Activated T-helper 1 cell treated with Interleukin-2 at 50 U/mL for 16 hours (primary cell): ENCODE results near the gene DMXL1.
"Not testable (repeated sequence)": the region's sequence is repeated elsewhere in the genome, so short reads cannot be mapped to it uniquely, and the experiment has no call there.

Experiments
- DNase-seq: peaks from one replicate; pipeline ENCODE4 v3.0.0-alpha.2; 2020; ENCODE audit warnings: low read depth

DMXL1 gene

DNA sequence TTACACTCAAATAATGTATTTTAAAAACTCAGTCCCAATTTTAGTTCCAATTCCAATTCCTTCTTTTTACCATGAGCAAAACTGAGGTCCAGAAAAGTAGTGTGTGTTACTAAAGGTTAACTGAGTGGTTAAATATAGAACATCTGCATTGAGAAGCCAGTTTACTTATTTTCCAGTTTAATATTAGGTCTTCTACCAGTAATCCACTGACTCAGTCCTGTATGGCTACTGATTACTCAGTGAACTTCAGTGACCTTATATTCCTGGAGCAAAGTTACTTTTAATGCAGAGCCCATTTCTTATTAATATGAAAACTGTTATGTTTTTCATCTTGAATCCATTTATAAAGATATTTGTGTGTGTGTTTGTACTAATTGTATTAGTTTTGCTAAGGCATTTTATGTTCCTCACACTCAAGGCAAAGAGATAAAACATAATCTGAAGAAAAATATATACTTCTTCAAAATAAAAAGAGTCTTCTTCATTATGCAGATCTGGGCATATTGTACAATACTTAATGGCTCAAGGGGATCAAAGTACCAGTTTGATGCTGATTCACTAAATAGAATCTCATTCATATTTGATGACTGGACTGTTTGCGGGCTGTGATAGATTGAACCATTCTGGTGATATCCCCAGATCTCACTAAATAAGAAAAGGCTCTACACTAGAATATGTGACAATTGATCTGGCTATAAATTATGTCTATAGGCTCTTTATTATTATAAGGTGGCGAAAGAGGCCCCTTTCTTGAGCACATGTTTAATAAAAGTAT is 60.8 kb downstream of the DMXL1 start:
- no peak for DNase-seq

DNA sequence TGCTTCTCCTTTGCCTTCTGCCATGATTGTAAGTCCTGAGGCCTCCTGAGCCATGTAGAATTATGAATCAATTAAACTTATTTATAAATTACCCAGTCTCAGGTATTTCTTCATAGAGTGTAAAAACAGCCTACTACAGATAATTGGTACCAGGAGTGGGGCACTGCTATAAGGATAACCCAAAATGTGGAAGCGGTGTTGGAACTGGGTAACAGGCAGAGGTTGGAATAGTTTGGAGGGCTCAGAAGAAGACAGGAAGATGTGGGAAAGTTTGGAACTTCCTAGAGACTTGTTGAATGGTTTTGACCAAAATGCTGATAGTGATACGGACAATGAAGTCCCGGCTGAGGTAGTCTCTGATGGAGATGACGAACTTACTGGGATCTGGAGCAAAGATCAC is 64.9 kb downstream of the DMXL1 start:
- not testable (repeated sequence) for DNase-seq

DNA sequence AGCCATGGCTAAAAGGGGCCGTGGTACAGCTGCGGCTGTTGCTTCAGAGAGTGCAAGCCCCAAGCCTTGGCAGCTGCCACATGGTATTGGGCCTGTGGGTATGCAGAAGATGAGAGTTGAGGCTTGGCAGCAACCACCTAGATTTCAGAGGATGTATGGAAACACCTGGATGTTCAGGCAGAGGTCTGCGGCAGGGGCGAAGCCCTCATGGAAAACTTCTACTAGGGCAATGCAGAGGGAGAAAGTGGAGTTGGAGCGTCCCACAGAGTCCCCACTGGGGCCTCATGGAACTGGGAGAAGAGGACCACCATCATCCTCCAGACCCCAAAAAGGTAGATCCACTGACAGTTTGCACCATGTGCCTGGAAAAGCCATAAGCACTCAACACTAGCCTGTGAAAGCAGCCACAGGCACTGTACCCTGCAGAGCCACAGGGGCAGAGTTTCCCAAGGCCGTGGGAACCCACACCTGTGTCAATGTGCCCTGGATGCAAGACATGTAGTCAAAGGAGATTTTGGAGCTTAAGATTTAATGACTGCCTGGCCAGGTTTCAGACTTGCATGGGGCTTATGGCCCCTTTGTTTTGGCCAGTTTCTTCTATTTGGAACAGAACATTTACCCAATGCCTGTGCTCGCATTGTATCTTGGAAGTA is 65.9 kb downstream of the DMXL1 start:
- DNase-seq = no peak

DNA sequence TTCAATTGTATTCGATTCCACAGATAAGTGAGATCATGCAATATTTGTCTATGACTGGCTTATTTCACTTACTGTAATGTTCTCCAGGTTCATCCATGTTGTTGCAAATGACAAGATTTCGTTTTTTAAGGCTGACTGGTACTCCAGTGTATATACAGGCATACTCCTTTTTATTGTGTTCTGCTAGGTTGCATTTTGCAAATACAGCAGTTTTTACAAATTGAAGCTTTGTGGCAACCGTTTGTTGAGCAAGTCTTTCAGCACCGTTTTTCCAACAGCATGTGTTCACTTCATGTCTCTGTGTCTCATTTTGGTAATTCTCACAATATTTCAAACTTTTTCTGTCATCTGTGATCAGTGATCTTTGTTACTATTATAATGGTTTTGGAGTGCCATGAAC is 82.7 kb downstream of the DMXL1 start:
- no peak for DNase-seq

DNA sequence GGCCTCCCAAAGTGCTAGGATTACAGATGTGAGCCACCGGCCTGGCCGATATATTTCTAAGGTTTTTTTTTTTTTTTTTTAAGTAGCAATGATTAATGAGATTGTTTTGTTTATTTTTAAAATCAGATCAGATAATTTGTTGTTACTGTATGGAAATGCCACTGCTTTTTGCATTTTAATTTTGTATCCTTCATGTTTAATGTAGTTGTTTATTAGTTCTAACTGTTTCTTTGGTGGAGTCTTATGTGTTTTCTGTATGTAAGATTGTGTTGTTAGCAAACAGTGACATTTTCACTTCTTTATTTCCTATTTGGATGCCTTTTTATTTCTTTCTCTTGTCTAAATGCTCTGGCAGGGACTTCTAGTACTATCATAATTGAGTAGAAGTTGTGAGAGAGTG is 87.3 kb downstream of the DMXL1 start:
- no peak for DNase-seq

DNA sequence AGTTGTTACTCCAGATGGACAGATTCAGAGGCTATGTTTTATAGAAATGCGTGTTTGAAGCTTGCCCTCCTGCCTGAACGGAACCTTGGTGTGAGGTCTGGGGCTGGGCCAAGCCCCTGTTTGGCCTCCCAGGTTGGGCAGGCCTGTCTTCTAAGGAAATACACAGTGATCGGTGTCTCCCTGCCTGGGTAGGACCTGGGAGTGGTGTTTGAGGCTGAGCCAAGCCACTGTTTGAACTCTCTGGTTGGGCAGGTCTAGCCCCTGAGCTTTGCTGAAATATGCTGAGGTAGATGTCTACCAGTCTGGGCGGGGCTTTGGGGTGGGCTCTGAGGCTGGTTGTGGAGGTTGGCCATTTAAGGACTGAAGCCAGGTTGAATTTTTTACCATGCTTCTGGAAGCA is 90.5 kb downstream of the DMXL1 start:
- no peak for DNase-seq

DNA sequence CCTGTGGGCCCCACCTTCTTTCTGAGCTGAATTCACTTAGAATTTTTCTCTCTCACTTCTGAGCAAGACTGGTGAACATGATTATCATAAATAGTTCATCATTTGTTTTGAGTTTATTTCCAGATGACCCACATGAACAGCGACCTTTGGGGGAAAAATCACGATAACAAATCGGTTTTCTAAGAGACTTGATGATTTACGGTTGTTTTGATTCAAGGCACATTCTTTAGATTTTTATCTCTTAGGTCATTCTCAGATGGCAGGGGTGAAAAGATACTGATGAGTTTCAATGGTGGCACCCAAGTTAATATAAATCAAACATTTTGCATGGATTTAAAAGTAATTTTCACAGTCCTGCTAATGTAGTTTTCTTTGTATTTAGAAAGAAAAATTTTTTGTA is 95.1 kb downstream of the DMXL1 start:
- DNase-seq = no peak

DNA sequence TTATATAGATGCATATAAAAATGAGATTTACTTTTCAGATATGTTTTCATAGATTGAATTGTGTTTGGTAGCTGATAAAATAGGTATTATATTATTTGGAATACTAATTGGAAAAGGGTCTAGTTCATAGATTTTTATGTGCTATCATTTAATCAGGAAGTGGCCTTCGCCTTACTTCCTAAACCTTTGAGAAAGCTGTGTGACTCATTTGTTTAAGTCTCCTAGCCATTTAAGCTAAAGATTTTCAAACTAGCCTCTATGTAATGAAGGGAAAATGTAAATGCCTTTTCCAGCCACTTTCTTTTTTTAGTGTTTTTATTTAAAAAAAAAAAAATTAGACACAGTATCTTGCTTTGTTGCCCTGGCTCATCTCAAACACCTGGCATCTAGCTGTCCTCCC is 97.5 kb downstream of the DMXL1 start:
- DNase-seq = no peak

DNA sequence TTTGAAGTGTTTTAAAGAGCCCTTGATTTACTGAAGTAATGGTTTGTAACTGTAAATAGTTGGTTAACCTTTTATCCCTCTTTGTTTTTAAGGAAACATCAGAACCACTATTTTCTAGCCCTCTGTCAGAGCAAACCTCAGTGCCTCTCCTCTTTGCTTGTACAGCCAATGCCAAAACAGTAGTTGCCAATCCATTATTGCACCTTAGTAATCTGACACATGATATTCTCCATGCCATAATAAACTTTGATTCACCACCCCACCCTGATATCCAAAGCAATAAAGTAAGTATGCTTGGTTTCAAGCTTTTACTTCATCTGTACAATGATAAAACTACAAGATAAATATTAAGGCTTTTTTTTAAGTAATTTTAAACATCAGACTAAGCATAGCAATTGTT is 100.8 kb downstream of the DMXL1 start:
- no peak for DNase-seq

DNA sequence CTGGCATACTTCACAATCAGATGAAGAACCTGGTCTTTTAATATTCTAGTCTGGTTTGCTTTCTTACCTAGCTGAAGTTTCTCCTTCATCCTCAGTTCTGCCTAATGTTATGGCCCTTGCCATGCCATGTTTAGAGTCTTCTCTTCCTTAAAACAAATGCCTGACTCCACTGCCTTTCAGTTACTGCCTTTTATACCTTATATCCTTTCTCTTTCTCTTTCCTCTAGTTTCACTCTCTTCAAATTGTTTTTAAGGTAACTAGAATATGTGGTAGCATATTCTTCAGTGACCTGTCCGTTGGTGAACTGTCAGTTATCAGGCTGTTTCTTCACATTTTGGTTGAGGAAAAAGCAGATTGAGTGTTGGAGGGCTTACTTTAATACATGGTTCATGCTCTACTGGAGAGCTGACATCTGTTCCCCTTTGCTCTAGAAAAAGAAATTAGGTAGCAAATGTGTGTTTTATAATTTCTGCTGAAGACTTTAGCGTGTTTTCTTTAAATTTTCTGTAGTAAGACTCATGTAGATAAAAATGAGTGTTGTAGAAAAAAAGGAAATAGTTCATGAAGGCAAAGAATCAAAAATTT is 103.8 kb downstream of the DMXL1 start:
- DNase-seq = no peak

DNA sequence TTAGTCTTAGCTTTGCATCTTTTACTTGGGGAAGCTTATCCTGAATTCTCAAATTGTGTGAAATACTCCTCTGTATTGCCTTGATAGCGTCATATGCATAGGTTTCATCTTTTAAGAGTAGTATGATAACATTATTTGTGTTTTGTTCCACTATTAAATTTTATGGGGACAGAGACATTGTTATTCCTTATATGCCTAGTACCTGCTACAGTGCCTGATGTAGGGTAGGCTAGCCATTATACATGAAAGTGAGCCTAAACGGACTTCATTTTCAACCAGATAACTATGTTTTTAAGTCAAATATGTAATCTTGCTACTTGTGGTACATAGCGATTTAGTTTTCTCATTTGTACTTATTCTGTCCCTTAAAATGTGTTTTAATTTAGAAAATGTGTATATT is 105.9 kb downstream of the DMXL1 start:
- no peak for DNase-seq

DNA sequence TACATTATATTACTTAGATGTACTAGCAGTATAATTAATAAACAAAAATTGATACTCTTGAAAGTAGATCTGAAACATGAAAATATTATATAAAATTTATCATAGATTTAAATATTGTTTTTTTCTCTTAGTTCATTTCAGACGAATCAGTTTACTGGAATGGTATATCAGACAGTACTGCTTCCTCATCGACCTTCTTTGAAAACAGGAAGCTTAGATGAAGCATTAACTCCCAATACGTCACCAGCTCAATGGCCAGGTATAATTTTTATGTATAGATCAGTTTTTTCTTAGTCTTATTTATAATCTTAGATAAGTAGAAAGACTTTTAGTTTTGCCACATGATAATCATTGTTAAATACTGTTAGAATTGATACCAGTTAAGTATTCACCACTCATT is 106.3 kb downstream of the DMXL1 start:
- DNase-seq = no peak

DNA sequence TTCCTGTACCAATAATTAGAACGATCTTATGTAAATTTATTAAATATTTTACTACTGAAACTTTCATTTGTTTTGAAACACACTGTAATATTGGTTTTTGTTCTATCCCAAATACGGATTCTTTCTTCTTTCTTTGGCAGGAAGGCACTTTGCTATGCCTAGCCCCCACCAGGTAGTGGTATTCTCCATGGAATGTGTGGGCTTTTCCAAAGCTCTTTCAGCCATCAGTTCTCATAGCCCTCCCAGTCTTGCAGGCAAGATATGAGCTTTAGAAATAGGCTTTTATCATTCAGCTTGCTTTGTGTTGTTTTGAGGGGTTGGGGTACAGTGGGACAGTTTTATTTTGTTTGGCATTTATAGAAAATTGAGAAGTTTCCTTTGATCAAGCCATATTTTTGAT is 107.5 kb downstream of the DMXL1 start:
- DNase-seq = no peak

DNA sequence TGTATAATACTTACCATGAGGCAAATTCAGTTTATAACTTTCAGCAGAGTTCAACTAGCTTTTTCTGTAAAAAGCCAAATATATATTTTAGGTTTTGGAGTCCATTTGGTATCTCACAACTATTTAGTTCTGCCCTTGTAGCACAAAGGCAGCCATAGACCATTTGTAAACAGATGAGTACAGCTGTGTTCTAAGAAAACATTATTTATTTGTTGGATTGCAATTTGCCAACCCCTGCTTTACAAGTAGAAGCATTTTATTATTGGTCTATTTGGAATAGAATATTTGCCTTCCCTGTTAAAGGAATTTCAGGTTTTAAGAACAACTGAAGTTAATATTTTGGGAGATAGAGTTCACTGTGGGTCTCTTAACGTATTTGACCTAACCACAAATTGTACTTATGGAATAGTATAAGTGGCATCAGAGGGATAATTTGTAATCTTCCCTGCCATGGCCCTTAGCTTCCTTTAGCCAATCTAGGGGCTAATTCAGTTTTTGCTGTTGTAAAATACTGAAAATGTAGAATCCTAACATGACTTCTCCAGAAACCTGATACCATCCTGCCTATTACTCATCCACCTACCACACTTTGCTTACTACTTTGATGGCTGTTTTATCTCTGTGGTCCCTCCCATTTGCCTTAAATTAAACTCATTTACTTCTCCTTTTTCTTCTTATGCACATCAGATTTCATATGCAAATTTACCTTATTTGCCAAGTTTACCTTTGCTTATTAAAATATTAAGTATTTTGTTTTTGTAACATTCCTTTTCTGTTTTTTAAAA is 109.2 kb downstream of the DMXL1 start:
- no peak for DNase-seq

DNA sequence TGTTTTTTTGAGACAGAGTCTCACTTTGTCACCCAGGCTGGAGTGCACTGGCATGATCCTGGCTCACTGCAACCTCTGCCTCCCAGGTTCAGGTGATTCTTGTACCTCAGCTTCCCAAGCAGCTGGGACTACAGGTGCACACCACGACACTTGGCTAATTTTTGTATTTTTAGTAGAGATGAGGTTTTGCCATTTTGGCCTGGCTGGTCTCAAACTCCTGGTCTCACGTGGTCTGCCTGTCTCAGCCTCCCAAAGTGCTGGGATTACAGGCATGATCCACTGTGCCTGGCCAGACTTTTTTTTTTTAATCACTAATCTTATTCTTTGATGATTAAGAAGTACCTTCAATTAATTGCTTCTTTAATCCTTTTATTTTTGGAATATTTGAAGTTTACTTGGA is 114.6 kb downstream of the DMXL1 start:
- DNase-seq = not testable (repeated sequence)

DNA sequence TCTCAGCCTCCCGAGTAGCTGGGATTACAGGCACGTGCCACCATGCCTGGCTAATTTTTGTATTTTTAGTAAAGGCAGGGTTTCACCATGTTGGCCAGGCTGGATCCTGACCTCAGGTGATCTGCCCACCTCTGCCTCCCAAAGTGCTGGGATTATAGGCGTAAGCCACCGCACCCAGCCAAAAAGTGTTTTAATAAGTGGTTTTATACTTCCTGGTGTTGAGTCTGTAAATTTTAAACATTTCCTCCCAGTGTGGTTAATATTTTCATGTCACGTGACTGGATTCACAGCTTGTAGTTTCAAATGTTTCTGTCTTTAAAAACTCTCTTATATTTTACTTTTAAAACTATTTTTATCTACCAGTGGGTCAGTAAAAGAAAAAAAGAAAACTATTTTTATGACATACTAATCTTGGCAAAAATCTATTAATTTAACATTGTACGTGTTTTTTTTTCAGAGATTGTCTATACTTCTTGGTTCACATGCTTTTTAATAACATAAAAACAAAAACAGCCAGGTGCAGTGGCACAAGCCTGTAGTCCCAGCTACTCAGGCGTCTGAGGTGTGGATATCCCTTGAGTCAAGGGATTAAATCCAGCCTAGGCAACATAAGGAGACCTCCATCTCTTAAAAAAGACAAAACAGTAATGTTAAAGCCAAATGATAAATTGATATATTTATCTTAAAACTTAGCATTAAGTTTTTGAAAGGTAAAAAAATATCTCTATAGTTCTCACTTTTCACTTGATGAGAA is 117.1 kb downstream of the DMXL1 start:
- no peak for DNase-seq

DNA sequence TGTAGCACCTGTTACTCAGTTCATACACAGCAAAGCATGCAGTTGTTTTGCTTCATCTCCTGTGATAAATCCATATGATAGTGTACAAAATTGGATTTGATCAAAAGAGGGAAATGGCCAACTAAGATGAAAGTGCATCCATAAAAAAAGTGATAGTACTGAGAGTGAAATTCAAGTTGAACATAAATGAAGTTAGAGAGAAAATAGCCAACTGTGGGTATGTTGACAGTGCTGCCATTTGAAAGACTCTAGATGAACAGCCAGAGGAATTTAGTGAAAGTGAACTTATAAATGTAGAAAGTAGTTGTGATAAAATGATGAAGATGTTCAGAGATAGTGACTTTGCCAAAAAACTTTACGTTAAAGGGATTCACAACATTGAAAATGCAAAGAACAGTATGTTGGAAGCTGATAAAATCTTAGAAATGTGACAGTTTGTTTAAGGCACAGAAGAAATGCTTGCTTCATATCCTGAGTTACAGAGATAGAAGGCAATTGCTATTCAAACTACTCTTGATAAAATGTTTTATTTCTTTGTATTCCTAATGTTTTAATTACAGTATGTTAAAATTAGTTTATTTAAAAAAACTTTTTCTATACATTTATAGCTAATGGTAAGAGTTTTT is 119.7 kb downstream of the DMXL1 start:
- no peak for DNase-seq

DNA sequence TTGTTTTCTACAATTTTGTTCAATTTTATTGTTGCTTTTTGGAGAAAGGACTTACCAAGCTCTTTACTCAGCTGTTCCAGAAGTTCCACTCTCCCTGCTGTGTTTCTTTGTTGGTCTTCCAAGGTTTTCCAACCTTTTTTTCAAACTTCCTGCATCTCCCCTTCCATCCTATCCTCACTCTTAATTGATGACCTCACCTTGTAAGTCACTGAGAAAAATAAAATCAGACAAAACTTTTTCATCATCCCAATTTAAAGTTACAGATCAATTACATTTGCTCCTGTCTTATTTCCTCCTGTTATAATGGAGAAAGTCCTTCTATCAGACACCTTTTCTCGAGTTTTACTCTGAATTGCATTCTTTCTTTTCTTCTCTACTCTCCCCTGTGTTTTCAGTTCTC is 121.1 kb downstream of the DMXL1 start:
- DNase-seq = no peak

DNA sequence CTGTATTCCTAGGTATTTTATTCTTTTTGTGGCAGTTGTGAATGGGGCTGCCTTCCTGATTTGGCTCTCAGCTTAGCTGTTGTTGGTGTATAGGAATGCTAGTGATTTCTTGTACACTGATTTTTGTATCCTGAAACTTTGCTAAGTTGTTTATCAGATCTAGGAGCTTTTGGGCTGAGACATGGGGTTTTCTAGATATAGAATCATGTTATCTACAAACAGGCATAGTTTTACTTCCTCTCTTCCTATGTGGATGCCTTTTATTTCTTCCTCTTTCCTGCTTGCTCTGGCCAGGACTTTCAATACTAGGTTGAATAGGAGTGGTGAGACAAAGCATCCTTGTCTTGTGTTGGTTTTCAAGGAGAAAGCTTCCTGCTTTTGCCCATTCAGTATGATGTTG is 129.9 kb downstream of the DMXL1 start:
- no peak for DNase-seq

DNA sequence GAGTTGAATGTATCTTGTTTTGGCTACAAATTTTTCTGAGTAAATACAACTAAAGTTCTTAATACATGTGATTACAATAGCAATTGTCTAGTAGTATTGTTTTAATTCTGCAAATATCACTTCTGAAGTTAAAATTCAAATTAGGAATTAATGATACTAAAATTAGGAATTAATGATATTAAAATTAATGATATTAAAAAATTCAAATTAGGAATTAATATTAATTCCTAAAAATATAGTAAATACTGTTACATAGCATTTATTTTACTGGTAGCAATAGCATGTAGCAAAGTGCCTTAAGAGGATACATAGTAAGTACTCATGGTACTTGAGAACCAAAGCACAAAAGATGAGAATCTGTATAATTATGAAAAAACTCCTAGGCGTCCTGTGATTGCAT is 136.2 kb downstream of the DMXL1 start:
- DNase-seq = no peak

DNA sequence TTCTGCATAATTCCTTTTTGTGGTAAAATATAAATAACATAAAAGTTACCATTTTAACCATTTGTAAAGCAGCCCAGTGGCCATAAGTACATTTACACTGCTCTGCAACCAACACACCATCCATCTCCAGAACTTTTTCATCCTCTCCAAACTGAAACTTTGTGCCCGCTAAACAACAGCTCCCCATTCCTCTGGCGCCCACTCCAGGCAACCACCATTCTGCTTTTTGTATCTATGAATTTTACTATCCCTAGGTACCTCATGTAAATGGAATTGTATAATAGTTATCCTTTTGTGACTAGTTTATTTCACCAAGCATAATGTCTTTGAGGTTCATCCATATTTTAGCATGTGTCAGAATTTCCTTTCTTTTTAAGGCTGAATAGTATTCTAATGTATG is 141.1 kb downstream of the DMXL1 start:
- DNase-seq = no peak

DNA sequence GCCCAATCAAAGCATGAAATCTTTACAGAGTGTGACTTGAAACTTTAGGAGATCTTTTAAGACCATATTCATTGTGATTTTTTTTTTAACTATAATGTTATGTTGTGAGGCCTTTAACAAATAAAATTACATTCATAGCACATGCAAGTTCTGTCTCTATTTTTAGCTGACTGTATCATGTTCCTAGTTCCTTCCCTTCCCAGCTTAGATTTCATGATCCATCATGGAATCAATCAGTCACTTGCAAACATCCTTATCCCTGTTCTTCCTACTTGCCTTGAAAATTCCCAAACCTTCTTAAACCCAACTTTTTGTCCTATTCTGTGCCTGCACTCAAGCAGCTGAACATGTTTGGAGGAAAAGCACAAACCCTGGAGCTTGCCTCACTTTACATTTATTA is 141.8 kb downstream of the DMXL1 start:
- no peak for DNase-seq
